ENCODE results near the gene TXNDC9.

TXNDC9 gene

GRCh38 chr2:99275882-99276281 is 60.3 kb downstream of the TXNDC9 start:
- CTCF ChIA-PET = no interaction called here
- no peak for TF ChIP-seq ZNF384 (IDR thresholded peaks at IDR 0.05)
- TF ChIP-seq CTBP1 (IDR thresholded peaks at IDR 0.05; ENCODE audit: borderline replicate concordance) = no peak
- no peak for TF ChIP-seq ARNT (IDR thresholded peaks at IDR 0.05)
- TF ChIP-seq TARDBP (IDR thresholded peaks at IDR 0.05) = no peak
- no peak for TF ChIP-seq BHLHE40 (IDR thresholded peaks at IDR 0.05; ENCODE audit: borderline replicate concordance)
- no peak for TF ChIP-seq SUZ12 (IDR thresholded peaks at IDR 0.05)
- no peak for TF ChIP-seq NFRKB (IDR thresholded peaks at IDR 0.05)
- TF ChIP-seq SP1 (IDR thresholded peaks at IDR 0.05) = no peak
- no peak for TF ChIP-seq L3MBTL2 (conservative IDR thresholded peaks at IDR 0.05)
- TF ChIP-seq HDGF (IDR thresholded peaks at IDR 0.05; ENCODE audit: borderline replicate concordance) = no peak
- TF ChIP-seq LEF1 (IDR thresholded peaks at IDR 0.05; ENCODE audit: borderline replicate concordance) = no peak
- TF ChIP-seq FOXM1 (IDR thresholded peaks at IDR 0.05; ENCODE audit: borderline replicate concordance) = no peak
- no peak for TF ChIP-seq PKNOX1 (IDR thresholded peaks at IDR 0.05)
- TF ChIP-seq FOXK2 (IDR thresholded peaks at IDR 0.05) = no peak
- no peak for TF ChIP-seq FOXA1 (IDR thresholded peaks at IDR 0.05)
- TF ChIP-seq ELF4 (IDR thresholded peaks at IDR 0.05) = no peak
- POLR2A ChIA-PET = interaction anchor here (0.6 kb wide), 1 partner anchor 174 kb away, joined by 3 read pairs; no protein-coding TSS in a partner anchor
- DNase-seq (ENCODE audit: extremely low spot score) = no peak
